Measurements from ENCODE around the gene CGB2. TPM values are rescaled to one million over a fixed set of nuclear protein-coding genes. Genes with fewer than 3 reads are reported as not detected.

The CGB2 gene
- total RNA-seq, 3 donors from 2014 or later (not counting 1 experiment from before 2014, with no cell fraction given): not detected

GRCh38 chr19:49057636-49058234 lies 26.0 kb downstream of the CGB2 start, which contains the start of gene CGB7:
Gene CGB7 (minus strand): TSS chr19:49057749. CDS start chr19:49055375, 2,374 bp downstream.
- no peak within 1 kb of the TSS for H3K27ac ChIP-seq (ENCODE audit: low read length)
- peaks cover 30% of the 10 kb centered on the region for H3K27me3 ChIP-seq (ENCODE audit: control insufficient read depth, insufficient read depth, low read length)
- DNase-seq: peak in 1 of 2 donors; percentile 54
- ATAC-seq: peak in 2 of 3 donors; percentile 11 to 34
- intact Hi-C loops (cut with micrococcal nuclease): no loop called here
- 5% methylated on average over 38 of the region's 38 CpGs for WGBS (ENCODE audit: insufficient coverage)
- H3K36me3 ChIP-seq (ENCODE audit: control insufficient read depth, insufficient read depth, low read length): no peaks in the 10 kb centered on the region
- Mint-ChIP-seq H3K27me3 (ENCODE audit: low read depth in 2 of 2) (peaks cover 35 to 40% of the 10 kb centered on the region in 2 donors), H3K4me1 (peaks cover 21 to 24% of the 10 kb centered on the region in 2 donors), H3K27ac (peak within 1 kb of the TSS in 1 of 2 donors; percentile 59), H3K4me3 (peak within 1 kb of the TSS; percentile 87), H3K36me3 (no peaks in the 10 kb centered on the region), H3K9me3 (no peaks in the 10 kb centered on the region)
- no peak for TF ChIP-seq CTCF (IDR thresholded peaks at IDR 0.05)
- H3K4me3 ChIP-seq (ENCODE audit: low read length): peak within 1 kb of the TSS; percentile 47
- no peaks in the 10 kb centered on the region for H3K9me3 ChIP-seq (ENCODE audit: control insufficient read depth, insufficient read depth, low read length)
- peaks cover 26% of the 10 kb centered on the region for H3K4me1 ChIP-seq (ENCODE audit: control insufficient read depth, insufficient read depth, low read length)

GRCh38 chr19:49058562-49058961 lies 26.9 kb downstream of the CGB2 start:
- Mint-ChIP-seq H3K27me3 (ENCODE audit: low read depth in 2 of 2) (peaks cover 35 to 40% of the 10 kb centered on the region in 2 donors), H3K4me1 (peaks cover 21 to 24% of the 10 kb centered on the region in 2 donors), H3K27ac (no peak overlapping the region), H3K9me3 (no peaks in the 10 kb centered on the region), H3K36me3 (no peaks in the 10 kb centered on the region), H3K4me3 (peak overlapping the region; percentile 25)
- WGBS (ENCODE audit: insufficient coverage): 45% methylated on average over 9 of the region's 10 CpGs
- intact Hi-C loops (cut with micrococcal nuclease): no loop called here
- peaks cover 30% of the 10 kb centered on the region for H3K27me3 ChIP-seq (ENCODE audit: control insufficient read depth, insufficient read depth, low read length)
- no peak for TF ChIP-seq CTCF (IDR thresholded peaks at IDR 0.05)
- no peak for DNase-seq
- no peaks in the 10 kb centered on the region for H3K36me3 ChIP-seq (ENCODE audit: control insufficient read depth, insufficient read depth, low read length)
- ATAC-seq: no peak
- no peak overlapping the region for H3K4me3 ChIP-seq (ENCODE audit: low read length)
- peaks cover 26% of the 10 kb centered on the region for H3K4me1 ChIP-seq (ENCODE audit: control insufficient read depth, insufficient read depth, low read length)
- no peak overlapping the region for H3K27ac ChIP-seq (ENCODE audit: low read length)
- no peaks in the 10 kb centered on the region for H3K9me3 ChIP-seq (ENCODE audit: control insufficient read depth, insufficient read depth, low read length)

GRCh38 chr19:49059053-49059452 lies 27.4 kb downstream of the CGB2 start:
- Histone ChIP-seq H3K36me3 (ENCODE audit: control insufficient read depth, insufficient read depth, low read length) (no peaks in the 10 kb centered on the region), H3K4me1 (ENCODE audit: control insufficient read depth, insufficient read depth, low read length) (peaks cover 26% of the 10 kb centered on the region), H3K27me3 (ENCODE audit: control insufficient read depth, insufficient read depth, low read length) (peaks cover 30% of the 10 kb centered on the region), H3K9me3 (ENCODE audit: control insufficient read depth, insufficient read depth, low read length) (no peaks in the 10 kb centered on the region), H3K4me3 (ENCODE audit: low read length) (no peak overlapping the region), H3K27ac (ENCODE audit: low read length) (no peak overlapping the region)
- peak overlapping the region; percentile 25 for H3K4me3 Mint-ChIP-seq
- peaks cover 21 to 24% of the 10 kb centered on the region in 2 donors for H3K4me1 Mint-ChIP-seq
- H3K27ac Mint-ChIP-seq: no peak overlapping the region
- DNase-seq: no peak
- no peak for ATAC-seq
- intact Hi-C loops (cut with micrococcal nuclease): no loop called here
- peaks cover 35 to 40% of the 10 kb centered on the region in 2 donors for H3K27me3 Mint-ChIP-seq (ENCODE audit: low read depth in 2 of 2)
- H3K9me3 Mint-ChIP-seq: no peaks in the 10 kb centered on the region
- H3K36me3 Mint-ChIP-seq: no peaks in the 10 kb centered on the region
- 68% methylated on average over 9 of the region's 9 CpGs for WGBS (ENCODE audit: insufficient coverage)
- no peak for TF ChIP-seq CTCF (IDR thresholded peaks at IDR 0.05)

- Mint-ChIP-seq H3K9me3 (no peaks in the 10 kb centered on the region), H3K27me3 (ENCODE audit: low read depth in 2 of 2) (peaks cover 42 to 48% of the 10 kb centered on the region in 2 donors), H3K4me3 (peak overlapping the region; percentile 35), H3K4me1 (peaks cover 20 to 22% of the 10 kb centered on the region in 2 donors), H3K27ac (no peak overlapping the region), H3K36me3 (no peaks in the 10 kb centered on the region)
- WGBS (ENCODE audit: insufficient coverage): 97% methylated on average over 2 of the region's 2 CpGs
- no peak for TF ChIP-seq CTCF (IDR thresholded peaks at IDR 0.05)
- ATAC-seq: no peak
- no peak overlapping the region for H3K27ac ChIP-seq (ENCODE audit: low read length)
- DNase-seq: no peak
- no peaks in the 10 kb centered on the region for H3K9me3 ChIP-seq (ENCODE audit: control insufficient read depth, insufficient read depth, low read length)
- intact Hi-C loops (cut with micrococcal nuclease): no loop called here
- H3K4me1 ChIP-seq (ENCODE audit: control insufficient read depth, insufficient read depth, low read length): peaks cover 21% of the 10 kb centered on the region
- H3K4me3 ChIP-seq (ENCODE audit: low read length): no peak overlapping the region
- no peaks in the 10 kb centered on the region for H3K36me3 ChIP-seq (ENCODE audit: control insufficient read depth, insufficient read depth, low read length)
- peaks cover 29% of the 10 kb centered on the region for H3K27me3 ChIP-seq (ENCODE audit: control insufficient read depth, insufficient read depth, low read length)
These were observed 29.3 kb downstream of the CGB2 start for GRCh38 chr19:49061000-49061399.

Data from natural killer cell (primary cell).